Measurements from ENCODE around the gene HOXC6.

Gene HOXC6

GRCh38 chr12:54042970-54043853 lies 15.0 kb downstream of the HOXC6 start:
- no peak for DNase-seq (ENCODE audit: low spot score)

DNA sequence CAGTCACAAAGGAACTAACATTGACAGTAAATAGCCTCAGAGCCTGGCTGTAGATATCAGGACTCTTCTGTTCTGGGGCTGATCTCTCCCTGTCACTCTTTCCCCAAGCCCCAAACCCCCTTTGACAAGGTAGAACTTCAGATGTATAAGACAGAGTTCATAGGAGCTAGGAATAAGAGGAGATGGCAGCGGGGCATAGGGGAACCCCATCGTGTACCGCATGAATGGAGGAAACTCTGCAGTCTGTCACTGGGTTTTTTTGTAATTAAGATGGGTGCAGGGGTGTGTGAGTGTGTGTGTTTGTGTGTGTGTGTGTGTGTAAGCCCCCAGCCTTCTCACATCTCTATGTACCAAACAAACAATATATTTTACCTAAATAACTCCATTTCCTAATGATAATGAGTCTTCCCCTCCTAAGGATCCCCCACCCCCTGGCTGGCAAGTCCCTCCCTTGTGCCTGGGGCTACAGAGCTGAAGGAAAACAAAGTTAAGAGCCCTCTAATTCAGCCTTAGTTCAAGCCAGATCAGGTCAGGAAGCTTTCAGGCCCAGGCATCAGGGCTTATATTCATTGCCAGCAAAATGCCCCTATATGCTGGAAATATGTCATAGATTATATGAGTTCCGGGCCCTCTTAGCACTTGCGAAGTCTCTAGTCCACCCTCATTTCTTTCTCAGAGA lies 16.3 kb downstream of the HOXC6 start:
- DNase-seq (ENCODE audit: low spot score) = no peak

DNA sequence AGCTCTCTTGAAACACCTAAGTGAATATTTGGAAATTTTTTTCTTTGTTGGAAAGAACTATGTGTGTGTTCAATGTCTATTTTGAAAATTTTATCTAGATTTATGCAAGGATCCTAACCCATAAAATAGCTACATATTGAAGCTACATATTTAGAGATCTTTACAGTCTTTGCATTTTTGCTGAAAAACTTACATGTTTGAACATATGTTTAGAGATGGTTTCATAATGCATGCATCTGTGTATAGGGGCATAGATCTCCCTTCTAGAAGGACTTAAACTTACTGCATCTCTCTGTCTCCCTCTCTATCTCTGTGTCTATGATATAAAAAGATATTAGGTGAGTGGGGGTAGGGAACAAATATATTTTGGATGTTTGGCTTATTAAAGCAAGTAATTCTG lies 17.2 kb downstream of the HOXC6 start:
- no peak for DNase-seq (ENCODE audit: low spot score)

- no peak for DNase-seq (ENCODE audit: low spot score)
Measured at GRCh38 chr12:54045868-54046521, 17.8 kb downstream of the HOXC6 start.

DNA sequence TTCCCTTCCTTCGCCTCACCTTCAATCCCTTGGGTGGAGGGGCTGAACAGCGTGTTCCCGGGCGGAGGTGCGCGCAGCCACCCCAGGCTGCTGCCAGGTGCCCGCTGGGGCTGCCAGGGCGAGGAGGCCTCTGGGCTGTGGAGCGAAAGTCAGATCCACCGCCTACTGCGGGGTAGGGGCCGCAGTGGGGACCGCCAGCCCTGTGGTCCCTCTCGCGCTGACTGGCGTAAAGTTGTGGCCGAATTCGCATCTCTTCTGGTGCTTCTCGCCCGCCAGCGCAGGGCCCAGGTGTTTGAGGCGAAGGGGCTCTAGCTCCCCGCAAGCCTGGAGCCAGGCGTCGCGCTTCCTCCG lies 18.5 kb downstream of the HOXC6 start:
- DNase-seq (ENCODE audit: low spot score) = no peak

DNA sequence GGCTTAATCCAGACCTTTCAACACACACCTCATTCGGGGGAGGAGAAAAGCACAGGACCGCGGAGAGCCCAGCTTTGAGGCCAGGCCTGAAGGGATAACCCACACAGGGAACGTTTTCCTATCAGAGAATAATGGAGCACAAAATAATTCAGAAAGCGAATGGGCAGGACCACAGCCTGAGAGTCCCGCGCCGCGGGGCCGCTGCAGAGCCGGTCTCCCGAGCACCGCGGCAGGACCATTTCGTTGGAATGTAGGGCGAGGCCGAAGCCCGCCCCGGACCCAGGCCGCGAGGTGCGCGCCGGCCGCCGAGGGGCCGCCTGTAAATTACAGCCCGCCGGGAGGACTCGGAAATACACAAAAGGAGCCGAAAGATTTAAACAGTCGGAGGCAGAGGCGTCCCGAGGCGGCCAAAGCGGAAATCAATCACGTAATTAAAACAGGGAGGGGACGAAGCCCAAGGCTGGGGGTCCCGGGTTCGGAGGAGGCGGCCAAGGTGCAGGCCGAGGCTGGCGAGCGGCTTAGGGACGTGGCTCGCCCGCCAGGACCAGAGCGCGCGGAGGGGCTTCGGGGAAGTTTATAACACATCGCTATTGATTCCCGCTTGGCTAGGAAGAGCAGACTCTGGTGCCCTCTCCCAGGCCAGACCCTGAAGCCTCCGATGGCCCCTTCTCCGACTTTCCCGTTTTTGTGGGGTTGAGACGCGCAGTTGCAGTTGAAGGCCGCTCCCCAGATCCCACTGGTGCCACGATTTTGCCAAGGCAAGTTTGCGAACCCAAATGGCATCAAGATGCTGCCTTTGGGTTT lies 19.1 kb downstream of the HOXC6 start:
- no peak for DNase-seq (ENCODE audit: low spot score)

DNA sequence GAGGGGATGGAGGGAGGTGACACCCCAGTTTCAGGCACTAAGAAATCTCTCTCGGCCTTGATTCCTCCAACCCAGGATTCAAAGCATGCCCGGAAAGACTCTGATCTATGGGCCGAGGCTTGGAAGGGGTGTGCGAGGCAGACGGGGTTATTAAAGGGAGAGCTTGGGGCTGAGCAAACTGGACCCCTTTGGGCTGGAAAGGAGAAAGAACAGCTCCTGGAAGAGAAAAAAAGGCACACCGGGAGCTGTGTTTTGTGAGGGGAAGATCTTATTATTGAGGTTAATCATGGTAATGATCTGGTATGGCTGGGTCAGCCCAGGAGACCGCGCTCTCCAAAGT lies 19.7 kb downstream of the HOXC6 start:
- DNase-seq (ENCODE audit: low spot score) = no peak

GRCh38 chr12:54048406-54049093 lies 20.3 kb downstream of the HOXC6 start:
- no peak for DNase-seq (ENCODE audit: low spot score)

GRCh38 chr12:54049108-54049507 lies 20.9 kb downstream of the HOXC6 start:
- DNase-seq (ENCODE audit: low spot score) = no peak

GRCh38 chr12:54050482-54050810 lies 22.2 kb downstream of the HOXC6 start:
- no peak for DNase-seq (ENCODE audit: low spot score)

DNA sequence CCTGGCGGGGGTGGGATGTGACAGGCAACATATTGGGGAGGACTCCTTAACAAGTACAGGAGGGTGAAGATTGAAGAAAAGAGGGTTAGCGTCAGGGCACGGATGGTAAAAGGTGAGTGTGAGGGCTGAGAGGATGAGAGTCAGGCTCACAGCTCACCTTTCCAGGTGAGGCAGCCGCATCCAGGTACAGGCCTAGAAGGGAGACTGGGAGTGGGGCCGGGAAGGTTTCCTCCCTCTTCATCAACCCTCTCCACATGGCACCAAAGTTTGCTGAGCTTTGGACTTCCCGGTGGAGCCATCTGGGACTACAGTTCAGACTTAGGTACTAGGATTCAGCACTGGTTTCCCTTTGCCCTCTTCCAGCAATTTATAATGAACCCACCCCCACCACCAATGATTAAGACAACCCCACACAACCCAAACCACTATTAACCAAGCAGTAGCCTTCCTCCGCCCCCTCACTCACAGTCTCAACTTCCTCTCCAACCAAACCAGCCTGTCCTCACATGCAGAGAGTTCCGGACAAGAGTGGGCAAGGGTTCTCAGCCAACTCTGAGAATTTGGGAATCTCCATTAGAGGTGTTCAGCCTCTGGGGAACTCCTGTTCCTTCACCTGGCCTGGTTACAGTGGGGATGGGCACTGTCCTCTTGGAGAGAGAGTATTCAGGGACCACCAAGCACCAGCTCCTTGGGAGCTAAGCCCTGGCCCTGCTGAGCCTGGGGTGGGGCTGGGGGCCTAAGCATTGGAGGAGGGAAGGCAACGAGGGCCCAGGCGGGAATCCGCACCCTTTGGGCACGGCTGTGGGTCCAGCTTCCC lies 23.0 kb downstream of the HOXC6 start:
- DNase-seq (ENCODE audit: low spot score) = peak; percentile 15

- no peak for DNase-seq (ENCODE audit: low spot score)
Measured at GRCh38 chr12:54051874-54052437, 23.7 kb downstream of the HOXC6 start.

DNA sequence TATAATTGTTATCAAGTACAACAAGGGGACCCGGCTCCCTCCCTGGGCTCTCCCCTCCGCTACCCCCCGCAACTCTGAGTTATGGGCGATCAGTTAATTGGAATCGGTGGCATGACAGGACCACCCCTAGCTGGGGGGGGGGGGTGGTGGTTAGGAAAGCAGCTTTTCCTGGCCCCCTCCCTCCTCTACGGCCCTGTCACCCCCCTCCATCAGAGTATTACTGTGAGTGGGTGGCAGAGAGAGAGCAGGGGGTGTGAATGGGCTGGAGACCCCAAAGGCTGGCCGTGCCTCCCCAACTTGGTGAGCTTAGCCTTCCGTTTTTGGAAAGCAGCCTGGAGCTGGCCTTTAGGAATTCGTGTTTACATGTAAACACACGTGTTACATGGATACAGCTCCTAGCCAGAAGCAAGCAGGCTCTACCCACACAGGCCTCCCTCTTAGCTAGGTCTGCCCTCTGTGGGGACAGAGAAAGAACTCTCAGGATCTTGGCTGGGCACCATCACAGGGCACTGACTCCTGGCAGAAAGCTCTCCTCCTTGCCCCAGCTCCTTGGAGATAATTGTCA lies 24.3 kb downstream of the HOXC6 start:
- peak; percentile 31 for DNase-seq (ENCODE audit: low spot score)

DNA sequence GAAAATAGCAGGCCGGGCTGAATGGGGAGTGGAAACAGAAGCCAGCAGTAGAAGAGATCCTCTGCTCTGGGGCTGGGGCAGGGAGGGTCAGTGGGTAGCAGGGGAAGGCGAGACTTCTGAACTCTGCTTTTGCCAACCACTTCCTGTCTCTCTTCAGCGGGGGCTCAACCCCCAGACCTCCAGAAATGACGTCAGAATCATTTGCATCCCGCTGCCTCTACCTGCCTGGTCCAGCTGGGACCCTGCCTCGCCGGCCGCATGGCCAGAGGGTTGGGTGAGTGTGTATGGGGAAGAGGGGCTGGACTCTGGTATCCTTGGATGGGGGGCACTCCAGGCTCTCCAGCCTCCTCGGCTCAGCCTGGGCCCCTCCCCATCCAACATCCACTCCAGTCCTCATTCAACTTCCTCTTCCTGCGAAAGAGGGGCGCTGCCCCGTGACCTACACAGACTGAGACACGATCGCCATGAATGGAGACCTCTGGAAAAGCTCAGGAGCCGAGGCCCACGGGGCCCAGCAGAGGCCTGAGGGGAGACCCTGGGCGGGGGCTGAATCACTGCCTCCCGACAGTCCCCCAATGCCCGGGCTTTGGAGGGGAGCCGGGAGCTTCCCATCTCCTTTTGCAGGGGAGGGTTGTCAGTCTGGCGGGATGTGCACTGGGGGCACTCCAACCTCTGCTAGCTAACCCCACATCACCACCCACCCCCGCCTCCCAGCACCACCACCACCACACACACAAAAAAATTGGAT lies 24.9 kb downstream of the HOXC6 start:
- peak; percentile 61 for DNase-seq (ENCODE audit: low spot score)

DNA sequence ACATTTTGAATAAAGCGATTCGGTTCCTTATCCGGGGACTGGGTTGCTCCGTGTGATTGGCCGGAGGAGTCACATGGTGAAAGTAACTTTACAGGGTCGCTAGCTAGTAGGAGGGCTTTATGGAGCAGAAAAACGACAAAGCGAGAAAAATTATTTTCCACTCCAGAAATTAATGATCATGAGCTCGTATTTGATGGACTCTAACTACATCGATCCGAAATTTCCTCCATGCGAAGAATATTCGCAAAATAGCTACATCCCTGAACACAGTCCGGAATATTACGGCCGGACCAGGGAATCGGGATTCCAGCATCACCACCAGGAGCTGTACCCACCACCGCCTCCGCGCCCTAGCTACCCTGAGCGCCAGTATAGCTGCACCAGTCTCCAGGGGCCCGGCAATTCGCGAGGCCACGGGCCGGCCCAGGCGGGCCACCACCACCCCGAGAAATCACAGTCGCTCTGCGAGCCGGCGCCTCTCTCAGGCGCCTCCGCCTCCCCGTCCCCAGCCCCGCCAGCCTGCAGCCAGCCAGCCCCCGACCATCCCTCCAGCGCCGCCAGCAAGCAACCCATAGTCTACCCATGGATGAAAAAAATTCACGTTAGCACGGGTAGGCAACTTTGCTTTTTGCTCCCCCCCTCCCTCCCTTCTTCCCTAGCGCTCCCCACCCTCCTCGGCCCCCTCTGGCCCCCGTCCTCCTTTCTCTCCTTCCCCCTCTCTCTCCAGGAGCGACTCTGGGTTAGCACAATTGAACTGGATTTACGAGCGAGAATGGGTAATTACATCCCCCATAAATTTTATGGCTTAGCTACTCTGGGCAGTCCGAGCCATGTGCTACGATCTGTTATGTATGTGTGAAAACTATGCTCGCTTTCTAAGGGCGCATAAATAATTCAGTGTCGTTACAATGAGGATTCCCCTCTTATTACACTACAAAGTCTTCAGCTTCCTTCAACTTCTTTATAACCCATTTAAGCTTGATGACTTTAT lies 25.8 kb downstream of the HOXC6 start, which contains the start of gene HOXC4:
Gene HOXC4, plus strand, starts transcription at position 85 of the 991 bp plus-strand sequence. Its CDS starts 88 bp downstream, at position 173.
- peak; percentile 42 for DNase-seq (ENCODE audit: low spot score)

DNA sequence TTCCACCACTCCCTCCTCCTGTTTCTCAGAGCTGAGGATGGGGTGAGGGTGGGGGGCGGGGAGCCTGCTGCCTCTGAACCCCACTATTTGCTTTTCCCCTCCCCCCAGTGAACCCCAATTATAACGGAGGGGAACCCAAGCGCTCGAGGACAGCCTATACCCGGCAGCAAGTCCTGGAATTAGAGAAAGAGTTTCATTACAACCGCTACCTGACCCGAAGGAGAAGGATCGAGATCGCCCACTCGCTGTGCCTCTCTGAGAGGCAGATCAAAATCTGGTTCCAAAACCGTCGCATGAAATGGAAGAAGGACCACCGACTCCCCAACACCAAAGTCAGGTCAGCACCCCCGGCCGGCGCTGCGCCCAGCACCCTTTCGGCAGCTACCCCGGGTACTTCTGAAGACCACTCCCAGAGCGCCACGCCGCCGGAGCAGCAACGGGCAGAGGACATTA lies 26.5 kb downstream of the HOXC6 start:
- no peak for DNase-seq (ENCODE audit: low spot score)

DNA sequence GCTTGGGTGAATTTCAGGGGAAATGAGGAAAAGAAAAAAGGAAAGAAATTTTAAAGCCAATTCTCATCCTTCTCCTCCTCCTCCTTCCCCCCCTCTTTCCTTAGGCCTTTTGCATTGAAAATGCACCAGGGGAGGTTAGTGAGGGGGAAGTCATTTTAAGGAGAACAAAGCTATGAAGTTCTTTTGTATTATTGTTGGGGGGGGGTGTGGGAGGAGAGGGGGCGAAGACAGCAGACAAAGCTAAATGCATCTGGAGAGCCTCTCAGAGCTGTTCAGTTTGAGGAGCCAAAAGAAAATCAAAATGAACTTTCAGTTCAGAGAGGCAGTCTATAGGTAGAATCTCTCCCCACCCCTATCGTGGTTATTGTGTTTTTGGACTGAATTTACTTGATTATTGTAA lies 27.3 kb downstream of the HOXC6 start:
- DNase-seq (ENCODE audit: low spot score) = no peak

DNA sequence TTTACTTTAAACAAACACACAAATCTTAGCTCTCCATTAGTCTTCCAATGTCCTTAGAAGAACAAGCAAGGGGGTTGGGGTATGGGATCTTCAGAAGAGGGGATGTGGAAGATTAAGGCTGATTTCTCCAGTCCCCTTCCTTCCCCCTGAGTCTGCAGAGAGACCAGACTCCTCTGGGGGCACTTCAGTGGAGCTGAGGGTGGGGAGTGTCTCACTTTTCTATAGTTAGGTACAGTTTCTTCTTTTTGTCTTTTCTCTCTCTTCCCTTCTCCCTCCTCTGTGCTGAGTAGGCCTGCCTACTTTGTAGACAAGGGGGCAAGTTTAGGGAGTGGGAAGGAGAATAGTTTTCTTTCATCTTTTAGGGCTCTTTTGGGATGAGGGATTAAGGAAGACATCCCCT lies 27.9 kb downstream of the HOXC6 start:
- no peak for DNase-seq (ENCODE audit: low spot score)

Data from pons (tissue), 1 donor.